Central memory CD8-positive, alpha-beta T cell (primary cell): Measurements from ENCODE around the gene ZNF84.

ENCODE experiments used
- ATAC-seq: fragments of 150-1000 bp; cut with Tn5 transposase; replicated peaks from 2 replicates; pipeline ENCODE4 v1.10.0; 2022; ENCODE audit warnings: mild to moderate bottlenecking, moderate FRiP score, moderate number of reproducible peaks; ENCODE audit not compliant: poor library complexity, severe bottlenecking; ENCODE audit errors: extremely low read depth
- DNase-seq, 2 donors: peaks; one replicate each; pipeline ENCODE4 v3.0.0; 2021; ENCODE audit warnings: low spot score in 2 of 2
- H3K27ac Mint-ChIP-seq: one replicate; pipeline ENCODE4 v1.8.0; 2022; ENCODE audit warnings: low read depth, mild to moderate bottlenecking, moderate library complexity, mixed read lengths
- H3K27me3 Mint-ChIP-seq: one replicate; pipeline ENCODE4 v1.8.0; 2022; ENCODE audit warnings: mixed read lengths
- H3K36me3 Mint-ChIP-seq: one replicate; pipeline ENCODE4 v1.8.0; 2022; ENCODE audit warnings: mild to moderate bottlenecking, moderate library complexity, mixed read lengths; ENCODE audit not compliant: insufficient read depth
- H3K4me1 Mint-ChIP-seq: one replicate; pipeline ENCODE4 v1.8.0; 2022; ENCODE audit warnings: mixed read lengths
- H3K4me3 Mint-ChIP-seq: one replicate; pipeline ENCODE4 v1.8.0; 2022; ENCODE audit warnings: mild to moderate bottlenecking, moderate library complexity, mixed read lengths
- H3K9me3 Mint-ChIP-seq: one replicate; pipeline ENCODE4 v1.8.0; 2022; ENCODE audit warnings: mixed read lengths

The ZNF84 gene

DNA sequence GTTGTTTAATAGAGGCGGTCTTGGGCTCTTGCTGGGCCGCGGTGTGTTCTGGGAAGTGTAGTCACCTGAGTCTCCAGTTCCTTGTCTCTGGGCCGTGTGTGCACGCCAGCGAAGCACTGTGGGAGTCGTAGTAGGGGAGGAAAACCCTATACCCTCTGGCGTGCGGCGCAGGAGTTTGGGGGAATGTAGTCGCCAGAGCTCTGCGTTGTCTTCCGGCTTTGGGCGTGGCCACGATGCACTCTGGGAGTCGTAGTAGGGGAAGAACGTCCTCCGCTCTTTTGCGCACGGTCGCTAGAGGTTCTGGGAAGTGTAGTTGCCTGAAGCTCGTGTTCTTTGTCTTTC is 42.7 kb downstream of the ZNF84 start:
- peaks cover 27% of the 10 kb centered on the region for H3K9me3 Mint-ChIP-seq
- no peaks in the 10 kb centered on the region for H3K27me3 Mint-ChIP-seq
- H3K4me3 Mint-ChIP-seq = no peak overlapping the region
- DNase-seq (no peak), ATAC-seq (peak; percentile 78)
- no peak overlapping the region for H3K27ac Mint-ChIP-seq
- H3K36me3 Mint-ChIP-seq = peaks cover 25% of the 10 kb centered on the region
- H3K4me1 Mint-ChIP-seq = peaks cover 7% of the 10 kb centered on the region

DNA sequence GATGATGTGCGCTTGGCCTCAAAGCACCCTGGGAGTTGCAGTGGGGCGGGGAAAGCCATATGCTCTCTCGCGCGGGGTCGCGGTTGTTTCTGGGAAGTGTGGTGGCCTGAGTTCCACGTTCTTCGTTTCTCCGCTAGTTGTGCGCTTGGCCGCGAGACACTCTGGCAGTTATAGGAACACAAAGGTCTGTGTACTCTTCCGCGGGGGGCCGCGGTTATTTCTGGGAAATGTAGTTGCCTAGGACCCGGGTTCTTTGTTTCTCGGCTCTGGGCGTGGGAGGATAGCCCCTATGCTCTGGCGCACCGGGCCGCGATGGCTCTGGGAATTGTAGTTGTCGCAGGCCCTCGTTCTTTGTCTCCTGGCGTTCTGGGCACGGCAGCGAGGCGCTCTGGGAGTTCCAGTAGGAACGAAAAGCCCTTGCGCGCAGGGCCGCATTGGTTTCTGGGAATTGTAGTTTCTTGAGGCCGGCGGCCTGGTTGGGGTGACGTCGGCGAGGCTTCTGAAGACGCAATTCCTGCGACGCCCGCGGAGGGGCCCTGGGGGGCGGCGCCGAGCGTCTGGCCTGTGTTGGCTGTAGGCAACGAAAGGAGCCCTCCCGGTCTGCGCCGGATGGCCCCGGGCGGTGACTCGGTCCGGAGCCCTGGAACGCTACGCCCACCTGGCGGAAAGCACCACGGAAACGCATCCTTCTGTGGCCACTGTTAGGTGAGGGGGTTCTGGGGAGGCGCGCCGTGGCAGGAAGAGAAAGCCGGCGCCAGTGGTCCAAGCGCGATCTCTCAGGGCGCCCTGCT is 43.3 kb downstream of the ZNF84 start, which contains the start of gene ZNF140:
TSS of gene ZNF140 (plus strand) at position 556 of the 791 bp plus-strand sequence. CDS start 398 bp downstream, outside the sequence.
- Mint-ChIP-seq H3K27ac (no peak within 1 kb of the TSS), H3K4me1 (peaks cover 7% of the 10 kb centered on the region), H3K9me3 (peaks cover 22% of the 10 kb centered on the region), H3K27me3 (no peaks in the 10 kb centered on the region), H3K4me3 (no peak within 1 kb of the TSS), H3K36me3 (peaks cover 28% of the 10 kb centered on the region)
- ATAC-seq (peak; percentile 66), DNase-seq (peak; percentile 90 to 95)

GRCh38 chr12:133081159-133081780 is 44.0 kb downstream of the ZNF84 start:
- ATAC-seq = no peak
- Mint-ChIP-seq H3K27ac (no peak overlapping the region), H3K4me3 (no peak overlapping the region), H3K36me3 (peaks cover 30% of the 10 kb centered on the region), H3K27me3 (no peaks in the 10 kb centered on the region), H3K9me3 (peaks cover 22% of the 10 kb centered on the region), H3K4me1 (peaks cover 7% of the 10 kb centered on the region)
- no peak for DNase-seq

- Mint-ChIP-seq H3K9me3 (peaks cover 21% of the 10 kb centered on the region), H3K36me3 (peaks cover 39% of the 10 kb centered on the region), H3K27ac (no peak overlapping the region), H3K4me3 (no peak overlapping the region), H3K4me1 (peaks cover 7% of the 10 kb centered on the region), H3K27me3 (no peaks in the 10 kb centered on the region)
- ATAC-seq = no peak
- DNase-seq = no peak
Measured at GRCh38 chr12:133083345-133083744, 46.0 kb downstream of the ZNF84 start.

DNA sequence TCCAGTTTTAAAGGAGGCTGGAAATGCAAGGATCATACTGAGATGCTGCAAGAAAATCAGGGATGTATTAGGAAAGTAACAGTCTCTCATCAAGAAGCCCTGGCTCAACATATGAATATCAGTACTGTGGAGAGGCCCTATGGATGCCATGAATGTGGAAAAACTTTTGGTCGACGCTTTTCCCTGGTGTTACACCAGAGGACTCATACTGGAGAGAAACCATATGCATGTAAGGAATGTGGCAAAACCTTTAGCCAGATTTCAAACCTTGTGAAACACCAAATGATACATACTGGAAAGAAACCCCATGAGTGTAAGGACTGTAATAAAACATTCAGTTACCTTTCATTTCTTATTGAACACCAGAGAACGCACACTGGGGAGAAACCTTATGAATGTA is 68.3 kb downstream of the ZNF84 start:
- H3K27ac Mint-ChIP-seq = no peak overlapping the region
- H3K27me3 Mint-ChIP-seq = no peaks in the 10 kb centered on the region
- DNase-seq = no peak
- no peak for ATAC-seq
- H3K4me3 Mint-ChIP-seq = no peak overlapping the region
- H3K4me1 Mint-ChIP-seq = no peaks in the 10 kb centered on the region
- peaks cover 18% of the 10 kb centered on the region for H3K36me3 Mint-ChIP-seq
- peaks cover 24% of the 10 kb centered on the region for H3K9me3 Mint-ChIP-seq

DNA sequence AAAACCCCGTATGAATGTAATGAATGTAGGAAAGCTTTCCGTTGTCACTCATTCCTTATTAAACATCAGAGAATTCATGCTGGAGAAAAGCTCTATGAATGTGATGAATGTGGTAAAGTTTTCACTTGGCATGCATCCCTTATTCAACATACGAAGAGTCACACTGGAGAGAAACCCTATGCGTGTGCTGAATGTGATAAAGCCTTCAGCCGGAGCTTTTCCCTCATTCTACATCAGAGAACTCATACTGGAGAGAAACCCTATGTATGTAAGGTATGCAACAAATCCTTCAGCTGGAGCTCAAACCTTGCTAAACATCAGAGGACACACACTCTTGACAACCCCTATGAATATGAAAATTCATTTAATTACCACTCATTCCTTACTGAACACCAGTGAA is 68.9 kb downstream of the ZNF84 start:
- no peak overlapping the region for H3K4me3 Mint-ChIP-seq
- H3K27ac Mint-ChIP-seq = no peak overlapping the region
- no peaks in the 10 kb centered on the region for H3K27me3 Mint-ChIP-seq
- DNase-seq (no peak), ATAC-seq (no peak)
- peaks cover 19% of the 10 kb centered on the region for H3K9me3 Mint-ChIP-seq
- H3K4me1 Mint-ChIP-seq = no peaks in the 10 kb centered on the region
- peaks cover 16% of the 10 kb centered on the region for H3K36me3 Mint-ChIP-seq

DNA sequence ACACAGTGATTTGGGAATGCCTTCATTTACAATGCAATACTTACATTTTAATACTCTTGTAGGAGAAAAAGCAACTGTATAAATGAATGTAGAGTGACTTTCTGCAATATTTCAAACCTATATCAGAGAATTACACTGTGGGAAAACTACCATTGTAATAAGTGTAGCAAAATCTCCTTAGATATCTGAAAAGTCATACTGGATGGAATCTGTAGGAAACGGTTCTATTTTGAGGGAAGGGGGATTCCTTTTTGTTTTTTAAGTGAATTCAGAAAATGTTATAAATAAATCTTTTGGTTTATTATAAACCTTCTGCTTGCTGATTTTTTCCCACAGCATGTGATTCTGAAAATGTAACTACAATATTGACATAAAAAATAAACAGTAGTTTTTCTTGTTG is 69.8 kb downstream of the ZNF84 start:
- ATAC-seq (no peak), DNase-seq (no peak)
- Mint-ChIP-seq H3K27ac (no peak overlapping the region), H3K4me3 (no peak overlapping the region), H3K36me3 (peaks cover 12% of the 10 kb centered on the region), H3K27me3 (no peaks in the 10 kb centered on the region), H3K9me3 (peaks cover 16% of the 10 kb centered on the region), H3K4me1 (no peaks in the 10 kb centered on the region)

DNA sequence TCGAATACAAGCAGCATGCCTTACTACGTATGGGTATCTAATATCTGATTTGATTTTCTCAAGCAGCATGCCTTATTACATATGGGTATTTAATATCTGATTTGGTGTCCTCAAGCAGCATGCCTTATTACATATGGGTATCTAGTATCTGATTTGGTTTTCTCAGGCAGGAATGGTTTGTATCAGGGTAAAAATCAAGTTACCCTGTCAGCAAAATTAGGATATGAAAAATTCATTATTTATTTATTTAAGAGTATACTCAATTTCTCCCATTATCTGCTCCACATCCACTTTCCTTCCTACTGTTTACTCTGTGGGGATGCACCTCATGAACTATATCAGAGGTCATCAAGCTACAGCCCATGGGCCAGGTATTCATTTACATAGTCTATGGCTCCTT is 70.8 kb downstream of the ZNF84 start:
- no peaks in the 10 kb centered on the region for H3K27me3 Mint-ChIP-seq

More for the DNA sequence above, 70.8 kb downstream of the ZNF84 start:
- ATAC-seq (no peak), DNase-seq (no peak)
- no peaks in the 10 kb centered on the region for H3K4me1 Mint-ChIP-seq
- H3K9me3 Mint-ChIP-seq = peaks cover 17% of the 10 kb centered on the region
- H3K4me3 Mint-ChIP-seq = no peak overlapping the region
- peaks cover 12% of the 10 kb centered on the region for H3K36me3 Mint-ChIP-seq
- H3K27ac Mint-ChIP-seq = no peak overlapping the region
